Measurements from ENCODE around the gene FARP1. TPM values are rescaled to one million over a fixed set of nuclear protein-coding genes. Genes with fewer than 3 reads are reported as not detected.
A peak's percentile ranks its signal among the peaks of the same experiment; 100 is the strongest.

FARP1 gene
- total RNA-seq, 1 donor from 2014 or later: 128 TPM

GRCh38 chr13:98181111-98181815 lies 38.4 kb downstream of the FARP1 start:
- peaks cover 7% of the 10 kb centered on the region for H3K4me1 ChIP-seq (ENCODE audit: insufficient read depth, low read length)
- H3K36me3 Mint-ChIP-seq (ENCODE audit: low read depth, unreplicated experiment): peaks cover 17% of the 10 kb centered on the region
- peaks cover 5% of the 10 kb centered on the region for H3K9me3 Mint-ChIP-seq (ENCODE audit: unreplicated experiment)
- H4K20me1 ChIP-seq (ENCODE audit: insufficient read depth, low read length): peaks cover 4% of the 10 kb centered on the region
- H3K27me3 ChIP-seq (ENCODE audit: insufficient read depth, low read length): no peaks in the 10 kb centered on the region
- FAIRE-seq (no peak), DNase-seq (ENCODE audit: low read depth) (peak; percentile 27)
- H3K36me3 ChIP-seq (ENCODE audit: insufficient read depth, low read length): no peaks in the 10 kb centered on the region
- H3K79me2 ChIP-seq (ENCODE audit: insufficient read depth, low read length): peaks cover 90% of the 10 kb centered on the region
- TF ChIP-seq EZH2 (IDR thresholded peaks at IDR 0.05; ENCODE audit: insufficient read depth, low read length) (no peak), CTCF (IDR thresholded peaks at IDR 0.05; ENCODE audit: insufficient read depth, low read depth, low read length) (no peak)
- no peak overlapping the region for H2AFZ ChIP-seq (ENCODE audit: low read depth, low read length)
- H3K9me3 ChIP-seq (ENCODE audit: insufficient read depth, low read depth, low read length): no peaks in the 10 kb centered on the region
- H3K27ac Mint-ChIP-seq (ENCODE audit: unreplicated experiment): peak overlapping the region; percentile 63
- H3K9ac ChIP-seq (ENCODE audit: low read length): no peak overlapping the region
- H3K27ac ChIP-seq (ENCODE audit: low read depth, low read length): peak overlapping the region; percentile 31
- peaks cover 32% of the 10 kb centered on the region for H3K4me1 Mint-ChIP-seq (ENCODE audit: low read depth, unreplicated experiment)
- no peak overlapping the region for H3K4me3 ChIP-seq (ENCODE audit: insufficient read depth, low read depth, low read length)
- no peaks in the 10 kb centered on the region for H3K27me3 Mint-ChIP-seq (ENCODE audit: low read depth, unreplicated experiment)
- H3K4me3 Mint-ChIP-seq (ENCODE audit: unreplicated experiment): no peak overlapping the region
- H3K4me2 ChIP-seq (ENCODE audit: low read length): no peak overlapping the region

GRCh38 chr13:98182153-98182552 lies 39.3 kb downstream of the FARP1 start:
- Mint-ChIP-seq H3K36me3 (ENCODE audit: low read depth, unreplicated experiment) (peaks cover 17% of the 10 kb centered on the region), H3K9me3 (ENCODE audit: unreplicated experiment) (peaks cover 5% of the 10 kb centered on the region), H3K4me3 (ENCODE audit: unreplicated experiment) (no peak overlapping the region), H3K27me3 (ENCODE audit: low read depth, unreplicated experiment) (no peaks in the 10 kb centered on the region), H3K27ac (ENCODE audit: unreplicated experiment) (no peak overlapping the region), H3K4me1 (ENCODE audit: low read depth, unreplicated experiment) (peaks cover 29% of the 10 kb centered on the region)
- Histone ChIP-seq H4K20me1 (ENCODE audit: insufficient read depth, low read length) (peaks cover 5% of the 10 kb centered on the region), H3K79me2 (ENCODE audit: insufficient read depth, low read length) (peaks cover 90% of the 10 kb centered on the region), H3K27me3 (ENCODE audit: insufficient read depth, low read length) (no peaks in the 10 kb centered on the region), H3K9ac (ENCODE audit: low read length) (no peak overlapping the region), H3K4me1 (ENCODE audit: insufficient read depth, low read length) (peaks cover 6% of the 10 kb centered on the region), H3K27ac (ENCODE audit: low read depth, low read length) (no peak overlapping the region), H3K9me3 (ENCODE audit: insufficient read depth, low read depth, low read length) (no peaks in the 10 kb centered on the region), H3K4me2 (ENCODE audit: low read length) (no peak overlapping the region), H2AFZ (ENCODE audit: low read depth, low read length) (no peak overlapping the region), H3K36me3 (ENCODE audit: insufficient read depth, low read length) (no peaks in the 10 kb centered on the region), H3K4me3 (ENCODE audit: insufficient read depth, low read depth, low read length) (no peak overlapping the region)
- no peak for TF ChIP-seq EZH2 (IDR thresholded peaks at IDR 0.05; ENCODE audit: insufficient read depth, low read length)
- no peak for FAIRE-seq
- DNase-seq (ENCODE audit: low read depth): no peak

- Mint-ChIP-seq H3K9me3 (ENCODE audit: unreplicated experiment) (peaks cover 5% of the 10 kb centered on the region), H3K4me3 (ENCODE audit: unreplicated experiment) (no peak overlapping the region), H3K4me1 (ENCODE audit: low read depth, unreplicated experiment) (peaks cover 28% of the 10 kb centered on the region), H3K27ac (ENCODE audit: unreplicated experiment) (no peak overlapping the region), H3K27me3 (ENCODE audit: low read depth, unreplicated experiment) (no peaks in the 10 kb centered on the region), H3K36me3 (ENCODE audit: low read depth, unreplicated experiment) (peaks cover 18% of the 10 kb centered on the region)
- Histone ChIP-seq H3K9me3 (ENCODE audit: insufficient read depth, low read depth, low read length) (no peaks in the 10 kb centered on the region), H3K4me3 (ENCODE audit: insufficient read depth, low read depth, low read length) (no peak overlapping the region), H3K27ac (ENCODE audit: low read depth, low read length) (no peak overlapping the region), H3K4me2 (ENCODE audit: low read length) (no peak overlapping the region), H2AFZ (ENCODE audit: low read depth, low read length) (no peak overlapping the region), H3K27me3 (ENCODE audit: insufficient read depth, low read length) (no peaks in the 10 kb centered on the region), H3K79me2 (ENCODE audit: insufficient read depth, low read length) (peaks cover 90% of the 10 kb centered on the region), H4K20me1 (ENCODE audit: insufficient read depth, low read length) (peaks cover 9% of the 10 kb centered on the region), H3K9ac (ENCODE audit: low read length) (no peak overlapping the region), H3K4me1 (ENCODE audit: insufficient read depth, low read length) (peaks cover 6% of the 10 kb centered on the region), H3K36me3 (ENCODE audit: insufficient read depth, low read length) (no peaks in the 10 kb centered on the region)
- FAIRE-seq (no peak), DNase-seq (ENCODE audit: low read depth) (peak; percentile 6)
- no peak for TF ChIP-seq CTCF (IDR thresholded peaks at IDR 0.05; ENCODE audit: insufficient read depth, low read depth, low read length)
- TF ChIP-seq EZH2 (IDR thresholded peaks at IDR 0.05; ENCODE audit: insufficient read depth, low read length): no peak
Measured at GRCh38 chr13:98182589-98182988, 39.7 kb downstream of the FARP1 start.

Data from astrocyte (in vitro differentiated cells and primary cell).